HCT116 (cell line): ENCODE measurements around the gene NPTX1. TPM values are rescaled to one million over a fixed set of nuclear protein-coding genes. Genes with fewer than 3 reads are reported as not detected.

Experiments
- ATAC-seq: fragments of 200-7000 bp; cut with Tn5 transposase; 2 replicates; pipeline ENCODE4 v1.9.1; 2020; ENCODE audit warnings: mild to moderate bottlenecking, moderate library complexity
- BruUV-seq: library from RNA; stranded (reverse); fragments of 400-500 nt; replicated peaks from 2 replicates; lab custom pipeline; 2021; lab: Mats Ljungman, UMichigan
- CTCF ChIA-PET: fragments of 300-600 bp; sonication (Branson Sonifier 250); formaldehyde crosslinking; loops from one replicate; lab custom pipeline; 2021; ENCODE audit warnings: antibody characterized with exemption; lab: Charles Lee
- POLR2A ChIA-PET: fragments of 300-600, 350-600 bp; sonication (Branson Sonifier 250); formaldehyde crosslinking; loops from one replicate; lab custom pipeline; 2021; ENCODE audit warnings: antibody characterized with exemption; lab: Charles Lee
- RAD21 ChIA-PET, 2 experiments: fragments of 300-600 bp; sonication (Branson Sonifier 250); formaldehyde crosslinking; loops; one replicate each; lab custom pipeline; 2023; ENCODE audit warnings: low total read pairs in 2 of 2; ENCODE audit not compliant: uncharacterized antibody in 2 of 2, unreplicated experiment in 2 of 2, low non-redundant PET in 1 of 2; lab: Charles Lee
- DNase-seq: peaks from one replicate; pipeline ENCODE4 v3.0.0-alpha.2; 2010; ENCODE audit warnings: low read depth, low spot score
- H2AFZ ChIP-seq: fragments of 200-600 bp; shearing (Covaris generic), sonication (generic); 2 replicates; pipeline ENCODE4 v1.6.1; 2017; ENCODE audit warnings: low read depth, mixed run types, mixed read lengths, antibody characterized with exemption, low read length; ENCODE audit not compliant: poor library complexity, severe bottlenecking
- H3K27ac ChIP-seq: 2 replicates; pipeline ENCODE4 v1.5.1; 2012; ENCODE audit warnings: low read depth, low read length
- H3K27me3 ChIP-seq: fragments of 200-600 bp; sonication (generic); 2 replicates; pipeline ENCODE4 v1.6.1; 2016; ENCODE audit warnings: mixed run types, low read length, mixed read lengths; ENCODE audit not compliant: insufficient read depth
- H3K36me3 ChIP-seq, 2 experiments: fragments of 200-500 bp in 1 of 2; fragments of 200-600 bp in 1 of 2; sonication (Bioruptor generic) in 1 of 2; sonication (generic) in 1 of 2; 2 replicates each; pipeline versions ENCODE4 v1.5.1 to v1.6.1; 2014 to 2016; ENCODE audit warnings: low read length in 2 of 2, inconsistent platforms in 1 of 2, mixed read lengths in 1 of 2, mixed run types in 1 of 2; ENCODE audit not compliant: insufficient read depth in 2 of 2, control insufficient read depth in 1 of 2
- H3K4me1 ChIP-seq, 2 experiments: fragments of 200-600 bp in 1 of 2; sonication (generic) in 1 of 2; 2 replicates each; pipeline versions ENCODE4 v1.5.1 to v1.6.1; 2012 to 2017; ENCODE audit warnings: low read length in 2 of 2, inconsistent platforms in 1 of 2, mild to moderate bottlenecking in 1 of 2, mixed read lengths in 1 of 2, mixed run types in 1 of 2, moderate library complexity in 1 of 2; ENCODE audit not compliant: insufficient read depth in 2 of 2, control insufficient read depth in 1 of 2
- H3K4me2 ChIP-seq: fragments of 200-600 bp; sonication (generic); 2 replicates; pipeline ENCODE4 v1.6.1; 2017; ENCODE audit warnings: mixed run types, low read length, mixed read lengths
- H3K4me3 ChIP-seq, 2 experiments: fragments of 200-600 bp in 1 of 2; sonication (generic) in 1 of 2; replicated peaks in 1 of 2; 2 replicates each; pipeline ENCODE4 v1.5.1; 2011 to 2016; ENCODE audit warnings: low read length in 2 of 2, control low read depth in 1 of 2, low read depth in 1 of 2, mild to moderate bottlenecking in 1 of 2, mixed read lengths in 1 of 2, mixed run types in 1 of 2
- H3K79me2 ChIP-seq: fragments of 200-600 bp; sonication (generic); 2 replicates; pipeline ENCODE4 v1.6.1; 2017; ENCODE audit warnings: mild to moderate bottlenecking, mixed run types, low read length, moderate library complexity, mixed read lengths; ENCODE audit not compliant: insufficient read depth
- H3K9ac ChIP-seq: fragments of 200-600 bp; sonication (generic); 2 replicates; pipeline ENCODE4 v1.6.1; 2016; ENCODE audit warnings: low read length, mixed read lengths
- H3K9me2 ChIP-seq: fragments of 200-600 bp; sonication (generic), shearing (Covaris generic); 2 replicates; pipeline ENCODE4 v1.6.1; 2017; ENCODE audit warnings: mixed run types, mild to moderate bottlenecking, moderate library complexity; ENCODE audit not compliant: insufficient read depth
- H3K9me3 ChIP-seq, 2 experiments: fragments of 200-500 bp in 1 of 2; fragments of 200-600 bp in 1 of 2; sonication (Bioruptor generic) in 1 of 2; sonication (generic) in 1 of 2; 2 replicates each; pipeline ENCODE4 v1.6.1; 2014 to 2017; ENCODE audit warnings: low read length in 2 of 2, mixed read lengths in 2 of 2, inconsistent platforms in 1 of 2, low read depth in 1 of 2, mild to moderate bottlenecking in 1 of 2, mixed run types in 1 of 2, moderate library complexity in 1 of 2; ENCODE audit not compliant: control insufficient read depth in 1 of 2, insufficient read depth in 1 of 2
- H4K20me1 ChIP-seq: fragments of 200-600 bp; sonication (generic), shearing (Covaris generic); 2 replicates; pipeline ENCODE4 v1.6.1; 2017; ENCODE audit warnings: mixed run types, mild to moderate bottlenecking, moderate library complexity; ENCODE audit not compliant: insufficient read depth
- EZH2 ChIP-seq: fragments of 200-600 bp; sonication (generic); IDR thresholded peaks from 2 replicates; pipeline ENCODE4 v1.6.1; 2017; ENCODE audit warnings: antibody characterized with exemption, mixed run types
- POLR2AphosphoS5 ChIP-seq: IDR thresholded peaks from 2 replicates; pipeline ENCODE4 v1.6.1; 2011; ENCODE audit warnings: mild to moderate bottlenecking, low read depth, low read length, moderate library complexity
- RAD21 ChIP-seq: IDR thresholded peaks from 2 replicates; pipeline ENCODE4 v1.6.1; 2012; ENCODE audit warnings: low read depth, mild to moderate bottlenecking
- SP1 ChIP-seq: IDR thresholded peaks from 2 replicates; pipeline ENCODE4 v1.6.1; 2012; ENCODE audit warnings: low read depth
- ZBTB33 ChIP-seq: IDR thresholded peaks from 2 replicates; pipeline ENCODE4 v1.6.1; 2011; ENCODE audit warnings: mild to moderate bottlenecking, low read length, moderate library complexity; ENCODE audit not compliant: insufficient replicate concordance; ENCODE audit errors: extremely low read depth
- ZNF274 ChIP-seq: fragments of 200-500 bp; sonication (Bioruptor generic); IDR thresholded peaks from 2 replicates; pipeline ENCODE4 v1.6.1; 2014; ENCODE audit warnings: mild to moderate bottlenecking, low read depth, low read length, inconsistent platforms
- intact Hi-C: fragments of 100-400 bp; cut with micrococcal nuclease; formaldehyde crosslinking; loops from 2 replicates; pipeline ENCODE4 v1.10.0; 2022
- total RNA-seq: library from RNA; stranded (reverse); gene quantifications from one replicate; pipeline ENCODE4 v1.2.1, GENCODE V29; 2021; ENCODE audit not compliant: unreplicated experiment

The NPTX1 gene
- total RNA-seq, 1 experiment from 2014 or later: 0.15 TPM

GRCh38 chr17:80463784-80464400, 12.5 kb downstream of the NPTX1 start:
- Histone ChIP-seq H3K9ac (no peak overlapping the region), H3K4me1 (no peaks in the 10 kb centered on the region), H3K4me3 (no peak overlapping the region), H3K27me3 (0 out of 2 replicates have a peak, but pooled peaks cover 9% of the 10 kb centered on the region), H4K20me1 (no peaks in the 10 kb centered on the region), H3K9me2 (no peaks in the 10 kb centered on the region), H2AFZ (no peak overlapping the region), H3K79me2 (no peaks in the 10 kb centered on the region), H3K4me2 (no peak overlapping the region), H3K9me3 (no peaks in the 10 kb centered on the region), H3K36me3 (no peaks in the 10 kb centered on the region), H3K27ac (no peak overlapping the region)
- ChIA-PET RAD21 (no interaction called here), POLR2A (interaction anchor here (2.0 kb wide), 1 partner anchor 9 kb away, joined by 11 read pairs; no protein-coding TSS in a partner anchor), CTCF (no interaction called here)
- no TSS peak for BruUV-seq
- no peak for ATAC-seq
- DNase-seq: no peak
- TF ChIP-seq SP1: no peak
- TF ChIP-seq ZBTB33: no peak
- no peak for TF ChIP-seq ZNF274
- TF ChIP-seq POLR2AphosphoS5: no peak
- TF ChIP-seq RAD21: no peak
- intact Hi-C loops: no loop called here

- no peak overlapping the region for H2AFZ ChIP-seq
- DNase-seq: no peak
- peaks cover 0 to 11% of the 10 kb centered on the region in 2 experiments; a peak in 2 of 4 replicates for H3K4me1 ChIP-seq
- RAD21 ChIA-PET: no interaction called here
- H3K9ac ChIP-seq: no peak overlapping the region
- TF ChIP-seq EZH2: no peak
- TF ChIP-seq, all 23 proteins: peak for 0
- Histone ChIP-seq H3K36me3 (no peaks in the 10 kb centered on the region), H3K9me3 (no peaks in the 10 kb centered on the region), H3K27me3 (0 out of 2 replicates have a peak, but pooled peaks cover 4% of the 10 kb centered on the region), H4K20me1 (no peaks in the 10 kb centered on the region), H3K4me3 (no peak overlapping the region), H3K27ac (no peak overlapping the region), H3K79me2 (no peaks in the 10 kb centered on the region), H3K4me2 (no peak overlapping the region), H3K9me2 (no peaks in the 10 kb centered on the region)
- no TSS peak for BruUV-seq
- intact Hi-C loops: no loop called here
- CTCF ChIA-PET: no interaction called here
- POLR2A ChIA-PET: no interaction called here
- ATAC-seq: no peak
These were observed 14.8 kb downstream of the NPTX1 start for GRCh38 chr17:80461528-80462160.
